Measurements from ENCODE around the gene MAZ.
"Not testable (repeated sequence)": the region's sequence is repeated elsewhere in the genome, so short reads cannot be mapped to it uniquely, and the experiment has no call there.

MAZ gene

DNA sequence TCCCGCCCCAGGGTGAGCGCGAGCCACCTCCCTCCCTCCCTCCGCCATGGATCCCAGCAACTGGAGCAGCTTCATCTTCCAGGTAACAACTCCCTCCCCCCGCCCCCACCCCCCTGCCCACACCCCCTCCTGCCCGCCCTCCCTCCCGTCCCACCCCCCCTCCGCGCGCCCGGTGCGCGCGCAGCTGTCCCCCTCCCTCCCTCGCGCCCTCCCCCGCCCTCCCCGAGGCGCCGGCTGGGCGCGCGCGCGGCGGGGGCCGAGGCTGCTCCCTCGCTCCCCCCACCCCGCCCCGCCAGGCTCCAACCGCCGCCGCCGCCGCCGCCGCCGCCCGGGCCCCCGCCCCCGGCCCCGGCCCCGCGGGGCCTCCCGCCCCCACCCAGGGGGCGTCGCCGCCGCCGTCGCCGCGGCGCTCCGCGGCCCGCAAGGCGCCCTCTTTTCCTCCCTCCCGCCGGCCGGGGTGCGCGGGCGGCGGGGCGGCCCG is at the start of gene MAZ:
Gene MAZ (plus strand): TSS at position 431 of the 481 bp plus-strand sequence. CDS start 173 bp downstream, outside the sequence.
- no peak for DNase-seq

GRCh38 chr16:29756654-29757053 is 49.7 kb upstream of the MAZ start:
- peak; percentile 25 for DNase-seq

DNA sequence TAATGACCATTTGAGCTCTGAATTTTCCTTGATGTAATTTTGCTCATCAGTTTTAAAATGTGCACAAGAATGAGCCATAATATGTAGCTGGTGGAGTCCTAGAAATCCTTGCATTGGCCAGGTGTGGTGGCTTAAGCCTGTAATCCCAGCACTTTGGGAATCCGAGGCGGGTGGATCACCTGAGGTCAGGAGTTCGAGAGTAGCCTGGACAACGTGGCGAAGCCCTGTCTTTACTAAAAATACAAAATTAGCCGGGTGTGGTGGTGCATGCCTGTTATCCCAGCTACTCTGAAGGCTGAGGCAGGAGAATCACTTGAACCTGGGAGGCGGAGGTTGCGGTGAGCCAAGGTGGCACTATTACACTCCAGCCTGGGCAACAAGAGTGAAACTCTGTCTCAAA is 49.2 kb upstream of the MAZ start:
- not testable (repeated sequence) for DNase-seq

DNA sequence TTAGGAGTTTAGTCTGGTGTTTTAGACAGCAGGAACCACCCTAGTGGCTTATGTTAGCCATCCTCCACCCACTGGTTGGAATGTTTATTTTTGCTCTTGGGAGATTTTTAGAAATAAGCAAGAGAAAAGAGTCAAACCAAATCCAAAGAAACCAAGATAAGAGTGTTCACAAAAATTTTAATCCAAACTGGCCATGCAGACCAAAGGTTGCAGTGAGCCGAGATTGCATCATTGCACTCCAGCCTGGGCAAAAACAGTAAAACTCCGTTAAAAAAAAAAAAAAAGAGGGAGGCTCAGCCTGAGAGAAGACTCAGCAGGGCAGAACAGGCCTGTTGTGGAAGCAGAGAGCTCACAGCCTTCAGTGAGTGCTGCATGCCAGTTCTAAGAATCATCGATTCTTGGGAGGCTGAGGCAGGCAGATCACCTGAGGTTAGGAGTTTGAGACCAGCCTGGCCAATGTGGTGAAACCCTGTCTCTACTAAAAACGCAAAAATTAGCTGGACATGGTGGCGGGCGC is 48.3 kb upstream of the MAZ start:
- no peak for DNase-seq

GRCh38 chr16:29760567-29761279 is 45.6 kb upstream of the MAZ start:
- no peak for DNase-seq

- DNase-seq, result not testable (repeated sequence)
Measured at GRCh38 chr16:29761280-29761651, 45.1 kb upstream of the MAZ start.

- peak; percentile 39 for DNase-seq
Measured at GRCh38 chr16:29761882-29762281, 44.4 kb upstream of the MAZ start.

DNA sequence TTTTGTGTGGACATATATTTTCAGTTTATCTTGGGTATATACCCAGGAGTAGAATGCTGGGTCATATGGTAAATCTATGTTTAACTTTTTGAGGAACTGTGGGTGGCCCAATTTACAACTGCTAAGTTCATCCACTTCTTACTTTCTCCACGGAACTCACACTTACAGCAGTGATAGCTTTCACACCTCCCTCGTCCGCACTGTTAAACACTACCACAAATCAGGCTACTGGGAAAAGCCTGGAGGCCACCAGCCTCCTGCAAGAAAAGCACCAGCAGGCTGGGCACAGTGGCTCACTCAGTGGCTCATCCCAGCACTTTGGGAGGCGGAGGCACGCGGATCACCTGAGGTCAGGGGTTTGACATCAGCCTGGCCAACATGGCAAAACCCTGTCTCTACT is 43.0 kb upstream of the MAZ start:
- DNase-seq, result no peak

DNA sequence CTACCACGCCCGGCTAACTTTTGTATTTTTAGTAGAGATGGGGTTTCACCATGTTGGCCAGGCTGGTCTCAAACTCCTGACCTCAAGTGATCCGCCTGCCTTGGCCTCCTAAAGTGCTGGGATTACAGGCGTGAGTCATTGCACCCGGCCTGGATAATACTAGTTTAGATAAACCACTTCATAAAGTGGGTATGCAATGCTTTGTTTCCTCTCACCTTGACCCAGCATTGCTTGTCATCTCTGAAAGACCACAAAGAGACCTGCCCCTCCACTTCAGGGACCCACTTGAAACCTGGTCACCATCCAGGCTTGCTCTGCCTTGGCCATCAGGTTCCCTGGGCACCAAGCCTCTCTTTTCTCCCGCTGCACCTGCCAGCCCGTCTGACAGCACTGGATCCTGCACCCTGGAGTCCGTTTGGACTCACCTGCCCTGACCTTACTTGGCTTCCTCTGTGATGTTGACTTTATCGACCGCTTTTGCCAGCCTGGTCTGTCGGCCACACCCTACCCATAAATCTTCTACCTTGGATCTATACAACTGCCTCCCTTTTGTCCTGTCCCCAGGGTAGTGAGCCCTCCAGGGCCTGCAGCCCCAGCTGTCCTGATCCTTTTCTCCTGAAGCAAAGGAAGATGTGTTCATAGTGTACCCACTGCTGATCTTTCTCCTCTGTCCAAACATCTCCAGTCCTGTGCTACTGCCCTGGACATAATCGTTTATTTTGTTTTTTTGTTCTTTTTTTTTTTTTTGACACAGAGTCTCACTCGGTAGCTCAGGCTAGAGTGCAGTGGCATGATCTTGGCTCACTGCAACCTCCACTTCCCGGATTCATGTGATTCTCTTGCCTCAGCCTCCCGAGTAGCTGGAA is 40.9 kb upstream of the MAZ start:
- DNase-seq, result no peak

- no peak for DNase-seq
Measured at GRCh38 chr16:29766571-29766970, 39.8 kb upstream of the MAZ start.

DNA sequence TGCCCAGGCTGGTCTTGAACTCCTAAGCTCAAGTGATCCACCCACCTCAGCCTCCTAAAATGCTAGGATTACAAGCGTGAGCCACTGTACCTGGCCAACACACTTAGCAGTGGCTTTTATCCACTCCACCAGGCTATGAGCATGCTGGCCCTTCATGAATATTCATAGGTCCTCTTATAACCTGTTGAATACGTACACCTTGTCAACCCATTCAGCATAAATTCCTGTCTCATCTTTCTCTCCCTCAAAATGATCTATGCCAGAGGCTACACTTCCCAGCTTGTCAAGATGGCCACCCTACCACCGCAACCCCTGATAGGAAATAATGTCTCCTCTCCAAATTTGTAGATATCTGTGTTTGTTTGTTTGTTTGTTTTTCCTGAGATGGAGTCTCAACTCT is 39.3 kb upstream of the MAZ start:
- no peak for DNase-seq

DNA sequence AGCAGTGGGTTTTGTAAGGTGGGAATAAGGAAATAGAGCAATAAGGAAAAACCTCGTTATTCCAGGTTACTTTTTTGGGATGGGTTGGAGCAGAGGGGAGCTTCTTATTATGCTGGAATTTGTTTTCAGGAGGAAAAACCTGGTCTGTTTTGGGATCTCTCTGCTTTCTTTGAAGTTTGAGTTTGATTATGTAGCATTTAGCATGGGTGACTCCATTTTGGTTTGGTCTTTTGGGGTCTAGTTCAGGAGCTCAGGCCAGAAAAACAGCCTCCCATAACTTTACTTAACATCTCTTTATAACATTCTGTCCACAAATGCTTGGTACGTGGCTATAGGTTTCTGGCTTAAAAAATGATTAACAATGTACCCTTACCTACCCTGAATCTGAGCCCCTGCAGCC is 36.8 kb upstream of the MAZ start:
- DNase-seq, result no peak

DNA sequence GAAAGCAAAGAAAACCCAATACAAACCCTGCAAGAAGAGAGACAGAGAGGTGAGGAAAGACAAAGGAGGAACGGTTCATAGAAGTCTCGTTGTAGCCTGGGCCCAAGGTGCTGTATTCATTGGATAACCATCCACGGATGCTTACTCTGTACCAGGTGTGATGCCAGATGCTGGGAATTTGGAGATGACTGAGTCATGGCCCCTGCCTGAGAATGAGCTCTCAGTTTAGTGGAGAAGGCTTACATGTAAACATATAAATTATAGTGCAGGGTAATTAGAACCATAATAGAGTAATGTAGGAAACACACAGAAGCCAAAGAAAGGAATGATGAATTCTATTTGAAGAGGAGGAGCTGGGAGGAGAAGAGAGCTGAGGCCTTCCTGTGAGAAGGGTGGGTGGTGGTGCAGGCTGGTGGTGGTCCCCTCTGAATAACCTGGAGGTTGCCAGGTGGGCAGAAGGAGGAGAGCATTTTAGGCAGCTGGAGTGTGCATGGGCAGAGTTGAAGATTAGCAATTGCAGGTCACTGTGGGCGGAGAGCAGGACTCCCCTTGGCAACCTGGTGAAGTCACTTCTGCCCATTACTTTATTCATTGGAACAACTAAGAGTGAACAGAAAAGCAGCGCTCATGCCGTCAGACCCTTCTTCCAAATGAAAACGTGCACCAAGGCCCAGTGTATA is 35.9 kb upstream of the MAZ start:
- DNase-seq, result no peak

DNA sequence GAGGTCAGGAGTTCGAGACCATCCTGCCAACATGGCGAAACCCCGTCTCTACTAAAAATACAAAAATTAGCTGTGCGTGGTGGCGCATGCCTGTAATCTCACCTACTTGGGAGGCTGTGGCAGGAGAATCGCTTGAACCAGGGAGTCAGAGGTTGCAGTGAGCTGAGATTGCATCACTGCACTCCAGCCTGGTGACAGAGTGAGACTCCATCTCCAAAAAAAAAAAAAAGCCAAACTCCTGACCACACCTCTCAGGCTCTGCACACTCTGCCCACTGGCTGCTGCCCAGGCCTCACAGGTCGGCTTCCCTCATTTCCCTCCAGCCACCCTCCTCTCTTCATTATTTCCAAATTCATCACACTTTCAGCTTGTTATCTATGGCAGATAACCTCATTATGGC is 34.0 kb upstream of the MAZ start:
- not testable (repeated sequence) for DNase-seq

DNA sequence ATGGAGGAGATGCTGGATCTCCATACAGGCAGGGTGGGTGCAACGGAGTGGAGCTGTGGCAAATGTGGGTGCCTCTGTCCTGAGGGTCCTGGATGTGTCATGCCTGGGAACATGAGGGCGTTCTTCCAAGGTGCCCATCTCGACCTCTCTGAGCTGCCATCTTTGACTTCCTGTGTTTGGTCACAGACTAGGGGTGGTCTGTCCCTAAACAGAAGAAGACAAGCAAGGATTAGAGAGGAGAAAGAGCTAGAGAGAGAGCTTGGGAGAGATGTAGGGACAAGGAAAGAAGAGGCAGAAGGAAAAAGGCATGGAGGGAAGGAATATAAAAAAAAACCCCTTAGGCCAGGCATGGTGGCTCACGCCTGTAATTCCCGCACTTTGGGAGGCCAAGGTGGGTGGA is 31.6 kb upstream of the MAZ start:
- DNase-seq, result no peak

DNA sequence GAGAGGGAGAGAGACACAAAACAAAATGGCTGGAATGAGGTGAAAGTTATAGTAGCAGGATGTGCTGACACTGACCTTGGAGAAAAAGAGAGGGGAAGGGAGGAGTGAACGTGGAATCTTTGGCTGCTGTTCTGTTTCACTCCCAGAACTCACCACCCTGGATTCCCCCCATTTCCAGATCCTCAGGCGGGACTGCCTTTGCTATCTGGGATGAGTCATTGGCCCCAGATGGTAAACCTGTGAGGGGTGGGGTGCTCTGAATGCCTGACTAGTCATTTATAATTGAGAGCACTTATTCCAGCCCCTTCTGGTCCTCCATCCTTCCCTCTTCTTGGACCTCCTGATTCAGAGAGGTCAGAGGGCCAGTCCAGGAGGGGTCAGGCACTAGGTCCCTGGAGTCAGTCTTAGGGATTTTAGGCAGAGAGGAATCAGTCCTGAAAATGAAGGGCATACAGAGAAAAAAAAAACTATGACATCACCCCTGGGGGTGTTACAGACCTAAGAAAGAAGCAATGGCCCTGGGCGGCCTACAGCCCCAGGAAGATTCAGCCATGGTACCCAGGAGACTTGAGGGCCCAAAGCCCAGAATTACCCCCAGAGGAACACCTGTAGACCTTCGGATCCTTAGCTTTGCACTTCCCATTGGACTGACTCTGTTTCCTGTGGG is 30.5 kb upstream of the MAZ start:
- no peak for DNase-seq

DNA sequence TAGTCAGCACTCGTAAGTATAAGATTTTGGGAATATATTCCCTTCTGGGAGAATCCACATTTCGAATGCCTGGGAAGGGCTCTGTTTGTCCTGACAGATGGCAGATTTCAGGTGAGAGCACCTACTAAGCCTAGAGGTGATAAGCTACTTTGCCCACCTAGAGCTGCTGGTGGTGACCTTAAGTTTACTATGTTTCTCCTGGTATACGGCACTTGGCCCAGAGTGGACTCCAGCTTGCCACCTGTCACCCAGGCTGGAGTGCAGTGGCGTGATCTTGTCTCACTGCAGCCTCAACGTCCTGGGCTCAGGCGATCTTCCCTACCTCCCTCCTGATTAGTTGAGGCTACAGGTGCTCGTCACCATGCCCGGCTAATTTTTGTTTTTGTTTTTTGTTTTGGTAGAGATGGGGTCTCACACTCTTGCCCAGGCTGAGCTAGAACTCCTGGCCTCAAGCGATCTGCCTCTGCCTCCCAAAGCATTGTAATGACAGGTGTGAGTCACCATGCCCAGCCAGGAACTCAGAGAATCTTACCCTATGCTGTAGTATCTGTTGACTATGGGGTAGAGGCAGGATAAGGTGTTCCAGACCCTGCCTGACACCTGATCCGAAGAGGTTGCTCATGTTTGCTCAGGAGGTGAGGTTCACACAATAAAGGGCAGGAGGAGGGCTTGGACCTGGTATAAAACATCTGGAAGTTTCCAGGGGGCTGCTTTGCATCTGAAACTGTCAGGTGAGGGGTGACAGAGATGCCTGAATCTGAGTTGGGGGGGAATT is 28.6 kb upstream of the MAZ start, which contains the start of gene ZG16:
Gene ZG16 (plus strand): TSS at position 681 of the 775 bp plus-strand sequence. CDS start 1,011 bp downstream, outside the sequence.
- no peak for DNase-seq

DNA sequence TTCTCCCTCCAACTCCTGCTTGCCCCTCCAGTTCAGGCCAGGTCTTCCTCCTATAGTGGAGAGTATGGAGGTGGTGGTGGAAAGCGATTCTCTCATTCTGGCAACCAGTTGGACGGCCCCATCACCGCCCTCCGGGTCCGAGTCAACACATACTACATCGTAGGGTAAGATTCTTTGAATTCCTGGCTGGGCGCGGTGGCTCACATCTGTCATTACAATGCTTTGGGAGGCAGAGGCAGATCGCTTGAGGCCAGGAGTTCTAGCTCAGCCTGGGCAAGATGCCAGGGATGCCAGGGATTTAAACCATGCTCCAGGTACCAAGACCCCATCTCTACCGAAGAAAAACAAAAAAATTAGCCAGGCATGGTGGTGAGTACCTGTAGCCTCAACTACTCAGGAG is 26.9 kb upstream of the MAZ start:
- no peak for DNase-seq

DNA sequence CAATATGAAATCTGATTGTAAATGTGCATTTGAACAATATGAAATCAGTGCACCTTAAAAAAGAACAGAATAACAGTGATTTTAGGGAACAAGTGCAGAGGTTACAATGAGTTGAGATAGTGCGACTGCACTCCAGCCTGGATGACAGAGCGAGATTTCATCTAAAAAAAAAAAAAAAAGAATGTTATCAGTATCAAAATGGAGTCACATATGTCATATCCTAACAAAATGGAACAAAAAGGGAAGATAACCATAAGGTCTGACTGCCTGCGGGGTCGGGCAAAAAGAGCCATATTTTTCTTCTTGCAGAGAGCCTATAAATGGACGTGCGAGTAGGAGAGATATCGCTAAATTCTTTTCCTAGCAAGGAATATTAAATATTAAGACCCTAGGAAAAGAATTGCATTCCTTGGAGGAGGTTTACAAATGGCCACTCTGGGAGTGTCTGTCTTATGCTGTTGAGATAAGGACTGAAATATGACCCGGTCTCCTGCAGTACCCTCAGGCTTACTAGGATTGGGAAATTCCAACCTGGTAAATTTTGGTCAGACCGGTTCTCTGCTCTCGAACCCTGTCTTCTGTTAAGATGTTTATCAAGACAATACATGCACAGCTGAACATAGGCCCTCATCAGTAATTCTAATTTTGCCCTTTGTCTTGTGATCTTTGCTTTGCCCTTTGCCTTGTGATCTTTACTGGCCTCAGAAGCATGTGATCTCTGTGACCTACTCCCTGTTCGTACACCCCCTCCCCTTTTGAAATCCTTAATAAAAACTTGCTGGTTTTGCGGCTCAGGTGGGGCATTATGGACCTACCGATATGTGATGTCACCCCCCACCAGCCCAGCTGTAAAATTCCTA is 23.0 kb upstream of the MAZ start:
- not testable (repeated sequence) for DNase-seq

- no peak for DNase-seq
Measured at GRCh38 chr16:29784157-29784556, 22.2 kb upstream of the MAZ start.

All from RPMI8226 (cell line).